Cardiac fibroblast (primary cell): ENCODE data around the gene TBC1D12.

ENCODE experiments used
- DNase-seq, 2 donors: peaks; one replicate each; pipeline versions ENCODE4 v3.0.0 to v3.0.0-alpha.2; 2010; ENCODE audit warnings: low read depth in 2 of 2
- H3K4me3 ChIP-seq, 2 donors: replicated peaks in 1 of 2; 1 replicate in 1 of 2; 2 replicates in 1 of 2; pipeline ENCODE4 v1.5.1; 2011; ENCODE audit warnings: low read depth in 2 of 2, low read length in 2 of 2, mild to moderate bottlenecking in 2 of 2, moderate library complexity in 1 of 2
- TF ChIP-seq, protein P1 (sequence below): IDR thresholded peaks from one replicate; pipeline ENCODE4 v1.5.1; 2011; ENCODE audit warnings: low read depth, mild to moderate bottlenecking, low read length, inconsistent platforms

Gene TBC1D12

GRCh38 chr10:94362360-94363250 is 39.7 kb upstream of the TBC1D12 start, which contains the start of gene NOC3L:
NOC3L (minus strand) TSS chr10:94362939; CDS start chr10:94362838, 101 bp downstream.
- peak; percentile 94 to 96 for DNase-seq
- TF ChIP-seq, protein P1, sequence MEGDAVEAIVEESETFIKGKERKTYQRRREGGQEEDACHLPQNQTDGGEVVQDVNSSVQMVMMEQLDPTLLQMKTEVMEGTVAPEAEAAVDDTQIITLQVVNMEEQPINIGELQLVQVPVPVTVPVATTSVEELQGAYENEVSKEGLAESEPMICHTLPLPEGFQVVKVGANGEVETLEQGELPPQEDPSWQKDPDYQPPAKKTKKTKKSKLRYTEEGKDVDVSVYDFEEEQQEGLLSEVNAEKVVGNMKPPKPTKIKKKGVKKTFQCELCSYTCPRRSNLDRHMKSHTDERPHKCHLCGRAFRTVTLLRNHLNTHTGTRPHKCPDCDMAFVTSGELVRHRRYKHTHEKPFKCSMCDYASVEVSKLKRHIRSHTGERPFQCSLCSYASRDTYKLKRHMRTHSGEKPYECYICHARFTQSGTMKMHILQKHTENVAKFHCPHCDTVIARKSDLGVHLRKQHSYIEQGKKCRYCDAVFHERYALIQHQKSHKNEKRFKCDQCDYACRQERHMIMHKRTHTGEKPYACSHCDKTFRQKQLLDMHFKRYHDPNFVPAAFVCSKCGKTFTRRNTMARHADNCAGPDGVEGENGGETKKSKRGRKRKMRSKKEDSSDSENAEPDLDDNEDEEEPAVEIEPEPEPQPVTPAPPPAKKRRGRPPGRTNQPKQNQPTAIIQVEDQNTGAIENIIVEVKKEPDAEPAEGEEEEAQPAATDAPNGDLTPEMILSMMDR = peak; percentile 48
- peak within 1 kb of the TSS; percentile 74 to 88 for H3K4me3 ChIP-seq

DNA sequence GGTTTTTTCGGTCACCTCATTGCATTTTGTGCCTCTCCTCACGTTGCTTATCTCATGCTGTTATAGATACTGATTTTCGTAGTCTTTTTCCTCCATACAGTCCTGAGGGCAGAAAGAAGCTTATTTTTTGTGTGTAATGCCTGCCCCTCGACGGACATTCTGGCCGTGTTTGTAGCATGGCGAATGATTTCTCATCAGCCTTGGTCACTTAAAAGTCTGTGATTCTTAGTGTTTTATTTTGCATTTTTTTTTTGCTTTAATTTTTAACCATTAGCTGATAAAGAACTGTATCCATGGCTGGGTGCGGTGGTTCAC is 39.1 kb upstream of the TBC1D12 start:
- DNase-seq = no peak
- TF ChIP-seq, protein P1 = no peak
- peak overlapping the region; percentile 74 to 88 for H3K4me3 ChIP-seq

DNA sequence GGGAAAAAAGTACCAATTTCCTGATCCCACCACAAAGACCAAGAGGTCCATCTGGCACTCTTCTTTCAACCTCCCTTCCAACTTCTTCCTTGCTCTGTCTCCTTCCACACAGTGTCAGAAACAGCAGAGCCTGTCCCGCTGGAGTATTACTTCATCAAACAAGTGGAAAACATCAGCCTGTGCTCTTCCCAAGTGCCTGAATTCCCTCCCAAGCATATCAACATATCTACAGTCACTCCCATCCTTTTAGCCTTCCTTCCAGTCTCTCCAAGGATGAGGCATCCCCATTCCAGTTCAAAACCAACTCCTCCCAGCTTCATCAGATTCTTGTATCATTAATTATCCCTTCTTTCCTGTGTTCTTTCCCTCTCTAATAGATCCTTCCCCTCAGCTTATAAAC is 37.9 kb upstream of the TBC1D12 start:
- TF ChIP-seq, protein P1 = no peak

GRCh38 chr10:94366382-94366781 is 36.0 kb upstream of the TBC1D12 start:
- no peak for DNase-seq
- TF ChIP-seq, protein P1 = no peak
- no peak overlapping the region for H3K4me3 ChIP-seq

More for the DNA sequence above, 37.9 kb upstream of the TBC1D12 start:
- H3K4me3 ChIP-seq = no peak overlapping the region
- no peak for DNase-seq

- TF ChIP-seq, protein P1 = no peak
- no peak overlapping the region for H3K4me3 ChIP-seq
- DNase-seq = no peak
Observed at GRCh38 chr10:94370501-94370900, 31.8 kb upstream of the TBC1D12 start.

GRCh38 chr10:94375374-94375773 is 27.0 kb upstream of the TBC1D12 start:
- no peak overlapping the region for H3K4me3 ChIP-seq
- TF ChIP-seq, protein P1 = no peak
- DNase-seq = no peak

GRCh38 chr10:94376865-94377264 is 25.5 kb upstream of the TBC1D12 start:
- TF ChIP-seq, protein P1 = no peak
- H3K4me3 ChIP-seq = no peak overlapping the region
- DNase-seq = no peak
